ENCODE data around the gene CBARP. TPM values are rescaled to one million over a fixed set of nuclear protein-coding genes. Genes with fewer than 3 reads are reported as not detected.

The CBARP gene
- total RNA-seq, 1 donor from 2014 or later, result 1.0 TPM

GRCh38 chr19:1228161-1228957 is 9.4 kb downstream of the CBARP start:
- no peak for DNase-seq
- H3K27ac ChIP-seq, result no peak overlapping the region
- no peak for ATAC-seq
- peaks cover 16% of the 10 kb centered on the region for H3K4me1 ChIP-seq
- no peaks in the 10 kb centered on the region for H3K27me3 ChIP-seq
- intact Hi-C loops (cut with DNase I), result no loop called here
- H3K36me3 ChIP-seq, result peaks cover 38% of the 10 kb centered on the region
- no peaks in the 10 kb centered on the region for H3K9me3 ChIP-seq
- H3K4me3 ChIP-seq, result no peak overlapping the region
- TF ChIP-seq CTCF (IDR thresholded peaks at IDR 0.05), result no peak

- no peak for DNase-seq
- intact Hi-C loops (cut with DNase I), result no loop called here
Observed at GRCh38 chr19:1227304-1228054, 10.3 kb downstream of the CBARP start.

GRCh38 chr19:1226522-1227303 is 11.1 kb downstream of the CBARP start:
- Histone ChIP-seq H3K27me3 (no peaks in the 10 kb centered on the region), H3K27ac (no peak overlapping the region), H3K36me3 (peaks cover 53% of the 10 kb centered on the region), H3K4me3 (no peak overlapping the region), H3K4me1 (no peaks in the 10 kb centered on the region), H3K9me3 (no peaks in the 10 kb centered on the region)
- ATAC-seq (no peak), DNase-seq (no peak)
- TF ChIP-seq CTCF (IDR thresholded peaks at IDR 0.05), result no peak
- intact Hi-C loops (cut with DNase I), result no loop called here

More at GRCh38 chr19:1227304-1228054, 10.3 kb downstream of the CBARP start:
- H3K4me1 ChIP-seq, result peaks cover 7% of the 10 kb centered on the region
- no peaks in the 10 kb centered on the region for H3K27me3 ChIP-seq
- TF ChIP-seq CTCF (IDR thresholded peaks at IDR 0.05), result no peak
- no peak overlapping the region for H3K27ac ChIP-seq
- no peaks in the 10 kb centered on the region for H3K9me3 ChIP-seq
- no peak overlapping the region for H3K4me3 ChIP-seq
- peaks cover 46% of the 10 kb centered on the region for H3K36me3 ChIP-seq
- no peak for ATAC-seq

- Histone ChIP-seq H3K9me3 (no peaks in the 10 kb centered on the region), H3K36me3 (peaks cover 59% of the 10 kb centered on the region), H3K4me1 (no peaks in the 10 kb centered on the region), H3K27ac (no peak overlapping the region), H3K27me3 (no peaks in the 10 kb centered on the region), H3K4me3 (no peak overlapping the region)
- intact Hi-C loops (cut with DNase I), result no loop called here
- no peak for DNase-seq
- TF ChIP-seq CTCF (IDR thresholded peaks at IDR 0.05), result no peak
- ATAC-seq, result no peak
Observed at GRCh38 chr19:1226227-1226518, 11.6 kb downstream of the CBARP start.

- Histone ChIP-seq H3K4me1 (no peaks in the 10 kb centered on the region), H3K27me3 (no peaks in the 10 kb centered on the region), H3K4me3 (no peak overlapping the region), H3K9me3 (no peaks in the 10 kb centered on the region), H3K36me3 (peaks cover 64% of the 10 kb centered on the region), H3K27ac (no peak overlapping the region)
- no peak for TF ChIP-seq CTCF (IDR thresholded peaks at IDR 0.05)
- ATAC-seq (no peak), DNase-seq (no peak)
- intact Hi-C loops (cut with DNase I), result no loop called here
Observed at GRCh38 chr19:1225440-1226226, 12.2 kb downstream of the CBARP start.

Measured in upper lobe of right lung (tissue), 1 donor.